ENCODE results near the gene P2RX2. TPM values are rescaled to one million over a fixed set of nuclear protein-coding genes. Genes with fewer than 3 reads are reported as not detected.

Gene P2RX2
- not detected in 2 replicates for total RNA-seq

GRCh38 chr12:132618683-132619043 lies at the start of gene P2RX2:
Gene P2RX2 (plus strand): TSS chr12:132618776. CDS start chr12:132618817, 41 bp downstream.

DNA sequence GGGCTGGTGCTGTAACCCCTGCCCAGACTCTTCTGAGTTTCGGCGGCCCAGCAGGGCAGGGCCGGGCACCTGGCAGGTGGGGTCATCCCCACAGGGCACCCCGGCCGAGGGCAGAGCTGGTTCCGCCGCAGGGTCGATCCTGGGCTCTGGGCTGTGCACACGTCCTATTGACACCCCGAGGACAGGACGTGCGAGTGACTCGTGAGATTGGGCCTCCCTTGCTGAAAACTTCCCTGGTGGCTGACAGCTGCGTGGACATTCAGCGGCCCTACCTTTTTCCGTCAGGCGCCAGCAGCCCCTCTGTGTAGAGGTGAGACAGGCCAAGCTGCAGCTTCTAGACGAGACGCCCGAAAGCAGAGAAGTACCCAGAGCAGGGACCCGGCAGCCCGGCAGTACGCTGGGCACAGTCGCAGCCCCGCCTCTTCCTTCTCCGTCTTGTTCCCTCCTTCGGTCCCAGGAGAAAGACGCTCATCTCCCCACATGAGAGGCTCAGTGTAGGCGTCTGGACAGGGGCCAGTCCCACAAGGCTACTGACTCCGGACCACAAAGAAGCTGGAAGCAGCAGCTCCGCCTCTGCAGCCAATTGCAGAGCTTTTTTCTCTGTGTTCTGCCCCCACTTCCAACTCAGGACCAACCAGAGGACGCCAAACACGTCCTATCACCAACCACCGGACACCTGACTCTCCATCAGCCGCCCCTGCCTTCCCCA lies 8.4 kb upstream of the P2RX2 start, which contains the start of gene LRCOL1:
LRCOL1 (minus strand) TSS at position 532 of the 709 bp plus-strand sequence. CDS start 4,331 bp downstream, outside the sequence.

Other genes with a start within 250 kb of the P2RX2 start
- 4.9 and 10.6 TPM in 2 replicates for gene FBRSL1, start 128.6 kb upstream of the P2RX2 start, total RNA-seq
- gene LRCOL1, start 8.2 kb upstream of the P2RX2 start, total RNA-seq = 0.24 TPM in 1 of 2 replicates, not detected in the other
- 6.5 and 19.2 TPM in 2 replicates for gene POLE, start 68.6 kb downstream of the P2RX2 start, total RNA-seq
- 6.0 and 9.9 TPM in 2 replicates for gene PXMP2, start 68.8 kb downstream of the P2RX2 start, total RNA-seq
- 96.1 and 120 TPM in 2 replicates for gene PGAM5, start 92.1 kb downstream of the P2RX2 start, total RNA-seq
- 55.6 and 113 TPM in 2 replicates for gene ANKLE2, start 143.1 kb downstream of the P2RX2 start, total RNA-seq
- 72.5 and 83.6 TPM in 2 replicates for gene GOLGA3, start 210.1 kb downstream of the P2RX2 start, total RNA-seq

Data from tracheal epithelial cell (primary cell).